Activated CD8-positive, alpha-beta memory T cell treated with anti-CD3 and anti-CD28 coated beads, Interleukin-2, amount 10 ng/mL, durations not matched to agents 7 days and 5 days (primary cell): ENCODE data around the gene KANK2. TPM values are rescaled to one million over a fixed set of nuclear protein-coding genes. Genes with fewer than 3 reads are reported as not detected.
A peak's percentile ranks its signal among the peaks of the same experiment; 100 is the strongest.

Experiments used
- ATAC-seq: fragments of 150-1000 bp; cut with Tn5 transposase; one replicate; pipeline ENCODE4 v1.10.0; 2021; ENCODE audit warnings: moderate library complexity
- CTCF ChIA-PET: fragments of 350-600 bp; sonication (Branson Sonifier 250); formaldehyde crosslinking; loops from one replicate; lab custom pipeline; 2021; ENCODE audit warnings: antibody characterized with exemption; lab: Charles Lee
- DNase-seq: peaks from one replicate; pipeline ENCODE4 v3.0.0-alpha.2; 2020
- H3K27ac Mint-ChIP-seq: one replicate; pipeline ENCODE4 v1.8.0; 2021; ENCODE audit warnings: mild to moderate bottlenecking, mixed read lengths
- H3K27me3 Mint-ChIP-seq: one replicate; pipeline ENCODE4 v1.8.0; 2021; ENCODE audit warnings: mixed read lengths
- H3K36me3 Mint-ChIP-seq: one replicate; pipeline ENCODE4 v1.8.0; 2021; ENCODE audit warnings: mild to moderate bottlenecking, mixed read lengths
- H3K4me1 Mint-ChIP-seq: one replicate; pipeline ENCODE4 v1.8.0; 2021; ENCODE audit warnings: mixed read lengths
- H3K4me3 Mint-ChIP-seq: one replicate; pipeline ENCODE4 v1.8.0; 2021; ENCODE audit warnings: mild to moderate bottlenecking, moderate library complexity, mixed read lengths
- H3K9me3 Mint-ChIP-seq: one replicate; pipeline ENCODE4 v1.8.0; 2022; ENCODE audit warnings: low read depth, mixed read lengths
- total RNA-seq, 2 experiments: library from RNA; stranded (reverse); gene quantifications; one replicate each; pipeline ENCODE4 v1.2.3, GENCODE V29; 2021

Gene KANK2
- total RNA-seq, 2 experiments from 2014 or later: 1.8 to 2.3 TPM

DNA sequence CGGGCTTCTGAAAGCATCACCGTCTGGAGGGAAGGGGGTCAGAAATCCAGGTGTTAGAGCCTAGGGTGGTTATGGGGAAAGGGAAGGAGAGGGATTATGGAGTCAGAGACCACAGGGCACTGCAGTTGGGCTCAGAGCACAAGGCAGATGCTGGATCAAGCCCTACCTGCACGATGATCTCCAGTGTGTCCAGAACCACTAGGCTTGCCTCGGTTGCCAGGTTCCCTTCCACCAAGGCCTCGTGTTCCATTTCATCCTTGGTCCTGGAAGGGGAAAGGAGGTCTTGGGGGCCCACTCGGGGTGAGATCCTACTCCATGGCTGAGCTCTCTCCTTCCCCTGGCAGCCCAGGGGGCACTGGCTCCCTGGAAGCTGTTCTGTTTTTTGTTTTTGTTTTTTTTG is 17.0 kb upstream of the KANK2 start:
- CTCF ChIA-PET: no interaction called here
- no peak overlapping the region for H3K27ac Mint-ChIP-seq
- no peak overlapping the region for H3K4me3 Mint-ChIP-seq
- H3K4me1 Mint-ChIP-seq: no peaks in the 10 kb centered on the region
- no peaks in the 10 kb centered on the region for H3K27me3 Mint-ChIP-seq
- peaks cover 8% of the 10 kb centered on the region for H3K9me3 Mint-ChIP-seq
- peaks cover 5% of the 10 kb centered on the region for H3K36me3 Mint-ChIP-seq
- ATAC-seq: no peak
- no peak for DNase-seq

DNA sequence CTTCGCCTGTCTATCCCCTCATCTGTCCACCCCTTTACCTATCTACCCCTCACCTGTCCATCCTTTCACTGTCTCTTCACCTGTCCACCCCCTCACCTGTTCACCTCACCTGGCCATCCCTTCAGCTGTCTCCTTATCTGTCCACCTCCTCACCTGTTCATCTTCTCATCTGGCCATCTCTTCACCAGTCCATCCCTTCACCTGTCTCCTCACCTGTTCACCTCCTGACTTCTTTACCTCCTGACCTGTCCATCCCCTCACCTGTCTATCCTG is 13.2 kb upstream of the KANK2 start:
- Mint-ChIP-seq H3K9me3 (peaks cover 8% of the 10 kb centered on the region), H3K36me3 (peaks cover 5% of the 10 kb centered on the region), H3K4me1 (no peaks in the 10 kb centered on the region), H3K4me3 (no peak overlapping the region), H3K27ac (no peak overlapping the region), H3K27me3 (peaks cover 3% of the 10 kb centered on the region)
- no peak for ATAC-seq
- CTCF ChIA-PET: no interaction called here
- no peak for DNase-seq

DNA sequence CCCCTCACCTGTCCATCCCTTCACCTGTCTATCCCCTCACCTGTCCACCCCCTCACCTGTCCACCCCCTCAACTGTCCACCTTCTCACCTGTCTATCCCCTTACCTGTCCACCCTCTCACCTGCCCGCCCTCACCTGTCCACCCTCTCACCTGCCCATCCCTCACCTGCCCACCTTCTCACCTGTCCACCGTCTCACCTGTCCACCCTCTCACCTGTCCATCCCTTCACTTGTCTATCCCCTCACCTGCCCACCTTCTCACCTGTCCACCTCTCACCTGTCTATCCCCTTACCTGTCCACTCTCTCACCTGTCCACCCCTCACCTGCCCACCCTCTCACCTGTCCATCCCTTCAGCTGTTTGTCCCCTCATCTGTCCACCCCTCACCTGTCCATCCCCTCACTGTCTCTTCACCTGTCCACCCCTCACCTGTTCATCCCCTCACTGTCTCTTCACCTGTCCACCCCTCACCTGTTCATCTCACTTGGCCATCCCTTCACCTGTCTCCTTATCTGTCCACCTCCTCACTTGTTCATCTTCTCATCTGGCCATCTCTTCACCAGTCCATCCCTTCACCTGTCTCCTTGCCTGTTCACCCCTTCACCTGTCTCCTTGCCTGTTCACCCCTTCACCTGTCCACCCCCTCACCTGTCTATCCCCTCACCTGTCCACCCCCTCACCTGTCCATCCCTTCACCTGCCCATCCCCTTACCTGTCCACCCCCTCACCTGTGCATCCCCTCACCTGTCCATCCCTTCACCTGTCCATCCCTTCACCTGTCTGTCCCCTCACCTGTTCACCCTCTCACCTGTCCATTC is 12.7 kb upstream of the KANK2 start:
- H3K4me3 Mint-ChIP-seq: no peak overlapping the region
- CTCF ChIA-PET: no interaction called here
- no peak overlapping the region for H3K27ac Mint-ChIP-seq
- H3K9me3 Mint-ChIP-seq: peaks cover 8% of the 10 kb centered on the region
- ATAC-seq (no peak), DNase-seq (no peak)
- H3K4me1 Mint-ChIP-seq: no peaks in the 10 kb centered on the region
- peaks cover 5% of the 10 kb centered on the region for H3K36me3 Mint-ChIP-seq
- peaks cover 3% of the 10 kb centered on the region for H3K27me3 Mint-ChIP-seq

DNA sequence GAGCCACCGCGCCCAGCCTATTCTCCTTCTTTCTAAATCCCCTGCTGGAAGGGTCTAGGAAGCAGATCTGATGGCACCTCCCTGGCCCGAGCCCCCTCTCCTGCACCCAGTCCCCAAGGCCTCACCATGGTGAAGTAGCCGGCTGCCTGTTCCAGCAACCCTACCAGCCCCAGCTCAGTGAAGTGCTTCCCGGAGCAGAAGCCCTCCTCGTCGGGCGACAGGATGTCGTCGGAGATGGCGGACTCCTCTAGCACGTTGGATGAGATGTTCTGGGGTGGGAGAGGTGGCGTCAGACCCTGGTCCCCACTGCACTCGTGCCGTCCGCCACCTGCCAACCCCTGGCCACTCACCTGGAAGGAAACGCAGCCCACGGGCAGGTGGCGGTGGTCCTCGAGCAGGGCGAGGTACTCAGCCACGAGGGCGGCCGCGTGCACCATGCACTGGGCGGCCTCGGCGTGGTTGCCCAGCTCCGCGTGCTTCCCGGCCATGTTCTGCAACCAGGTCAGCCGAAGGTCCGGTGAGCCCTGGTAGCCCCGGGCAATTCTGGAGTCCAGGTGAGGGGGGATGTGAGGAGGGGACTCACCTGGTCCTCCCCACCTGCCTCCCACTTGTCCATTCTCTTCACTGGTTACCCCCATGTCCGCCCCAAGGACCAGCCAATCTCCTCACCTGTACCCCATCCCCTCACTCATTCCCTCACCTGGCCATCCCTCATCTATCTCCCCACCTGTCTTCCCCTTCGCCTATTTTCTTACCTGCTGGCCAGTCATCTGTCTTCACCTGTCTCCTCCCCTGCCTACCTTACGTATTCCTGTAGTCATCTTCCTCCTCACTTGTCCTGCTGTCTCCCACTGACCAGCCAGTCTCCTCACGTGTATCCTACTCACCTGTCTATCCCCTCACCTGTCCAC is 11.5 kb upstream of the KANK2 start:
- CTCF ChIA-PET: interaction anchor here (0.7 to 1.9 kb wide), 2 partner anchors 79 to 272 kb away, joined by 4 read pairs; no protein-coding TSS in a partner anchor
- H3K27ac Mint-ChIP-seq: no peak overlapping the region
- H3K4me1 Mint-ChIP-seq: no peaks in the 10 kb centered on the region
- no peak overlapping the region for H3K4me3 Mint-ChIP-seq
- no peak for DNase-seq
- peak; percentile 37 for ATAC-seq
- H3K36me3 Mint-ChIP-seq: peaks cover 5% of the 10 kb centered on the region
- peaks cover 3% of the 10 kb centered on the region for H3K27me3 Mint-ChIP-seq
- peaks cover 8% of the 10 kb centered on the region for H3K9me3 Mint-ChIP-seq

DNA sequence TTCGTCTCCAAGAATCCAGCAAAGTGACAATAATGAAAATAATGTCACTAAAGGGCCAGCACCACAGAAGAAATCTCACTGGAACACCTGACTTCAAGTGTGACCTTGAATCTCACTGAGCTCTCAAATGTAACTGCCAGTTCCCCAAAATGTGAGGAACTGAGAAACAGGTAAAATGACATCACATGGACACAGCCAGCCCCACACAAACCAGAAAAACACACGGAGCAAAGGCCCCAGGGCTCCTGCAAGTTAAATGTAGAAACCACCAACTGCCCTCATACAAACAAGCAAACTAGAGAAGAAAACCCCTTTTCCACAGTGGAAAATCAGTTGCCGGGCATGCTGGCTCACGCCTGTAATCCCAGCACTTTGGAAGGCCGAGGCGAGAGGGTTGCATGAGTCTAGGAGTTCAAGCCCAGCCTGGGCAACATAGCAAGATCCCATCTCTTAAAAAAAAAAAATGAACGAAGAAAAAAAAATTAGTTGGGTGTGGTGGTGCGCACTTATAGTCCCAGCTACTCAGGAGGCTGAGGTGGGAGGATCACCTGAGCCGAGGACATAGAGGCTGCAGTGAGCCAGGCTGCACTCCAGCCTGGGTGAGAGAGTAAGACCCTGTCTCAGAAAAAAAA is 8.7 kb upstream of the KANK2 start:
- Mint-ChIP-seq H3K36me3 (peaks cover 3% of the 10 kb centered on the region), H3K27ac (no peak overlapping the region), H3K4me1 (no peaks in the 10 kb centered on the region), H3K27me3 (peaks cover 3% of the 10 kb centered on the region), H3K9me3 (peaks cover 6% of the 10 kb centered on the region), H3K4me3 (no peak overlapping the region)
- ATAC-seq (no peak), DNase-seq (no peak)
- CTCF ChIA-PET: interaction anchor here (0.6 kb wide), 1 partner anchor 177 kb away, joined by 3 read pairs; no protein-coding TSS in a partner anchor

DNA sequence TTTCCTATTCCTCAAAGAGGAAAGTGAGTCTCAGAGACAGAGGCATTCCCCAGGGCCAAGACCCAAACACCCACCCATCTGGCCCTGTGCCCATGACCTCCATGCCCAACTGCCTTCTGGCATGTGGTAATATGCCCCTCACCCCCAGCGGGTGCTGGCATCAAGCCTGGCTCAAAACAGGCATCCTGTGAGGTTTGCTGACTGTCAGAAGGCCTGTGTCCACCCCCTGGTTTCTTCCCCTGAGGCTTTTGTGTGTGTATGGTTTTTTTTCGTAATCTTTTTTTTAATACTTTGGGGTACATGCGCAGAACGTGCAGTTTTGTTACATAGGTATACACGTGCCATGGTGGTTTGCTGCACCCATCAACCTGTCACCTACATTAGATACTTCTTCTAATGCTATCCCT is 7.6 kb upstream of the KANK2 start:
- H3K9me3 Mint-ChIP-seq: no peaks in the 10 kb centered on the region
- CTCF ChIA-PET: interaction anchor here (0.6 kb wide), 1 partner anchor 186 kb away, joined by 3 read pairs; no protein-coding TSS in a partner anchor
- no peaks in the 10 kb centered on the region for H3K36me3 Mint-ChIP-seq
- H3K27ac Mint-ChIP-seq: no peak overlapping the region
- DNase-seq: no peak
- no peaks in the 10 kb centered on the region for H3K4me1 Mint-ChIP-seq
- no peak overlapping the region for H3K4me3 Mint-ChIP-seq
- ATAC-seq: no peak
- H3K27me3 Mint-ChIP-seq: peaks cover 3% of the 10 kb centered on the region

DNA sequence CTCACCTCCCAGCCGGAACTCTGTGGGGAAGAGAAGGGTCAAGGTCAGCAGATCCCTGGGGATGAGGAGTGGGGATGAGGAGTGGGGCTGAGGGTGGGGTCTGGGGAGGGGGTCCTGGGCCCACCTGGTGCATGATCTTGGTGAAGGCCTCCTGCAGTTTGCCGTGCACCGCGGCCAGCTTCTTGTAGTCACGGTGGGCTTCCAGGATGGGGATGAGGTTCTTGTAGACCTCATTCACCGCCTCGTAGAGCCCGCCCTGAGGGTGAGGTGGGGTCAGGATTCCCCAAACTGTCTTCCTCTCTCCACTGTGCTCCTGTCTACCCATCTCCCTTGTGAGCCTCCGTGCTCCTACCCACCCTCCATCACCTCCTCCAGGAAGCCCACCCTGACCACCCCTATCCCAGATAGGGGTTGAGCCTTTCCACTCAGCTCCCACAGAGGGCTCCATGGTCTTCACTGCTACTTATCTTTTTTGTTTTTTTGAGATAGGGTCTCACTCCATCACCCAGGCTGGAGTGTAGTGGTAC is 6.8 kb upstream of the KANK2 start:
- Mint-ChIP-seq H3K4me3 (no peak overlapping the region), H3K27ac (no peak overlapping the region), H3K4me1 (no peaks in the 10 kb centered on the region), H3K27me3 (peaks cover 6% of the 10 kb centered on the region), H3K36me3 (no peaks in the 10 kb centered on the region), H3K9me3 (no peaks in the 10 kb centered on the region)
- ATAC-seq: no peak
- CTCF ChIA-PET: interaction anchor here (1.2 kb wide), 1 partner anchor 66 kb away, joined by 4 read pairs; no protein-coding TSS in a partner anchor
- no peak for DNase-seq

DNA sequence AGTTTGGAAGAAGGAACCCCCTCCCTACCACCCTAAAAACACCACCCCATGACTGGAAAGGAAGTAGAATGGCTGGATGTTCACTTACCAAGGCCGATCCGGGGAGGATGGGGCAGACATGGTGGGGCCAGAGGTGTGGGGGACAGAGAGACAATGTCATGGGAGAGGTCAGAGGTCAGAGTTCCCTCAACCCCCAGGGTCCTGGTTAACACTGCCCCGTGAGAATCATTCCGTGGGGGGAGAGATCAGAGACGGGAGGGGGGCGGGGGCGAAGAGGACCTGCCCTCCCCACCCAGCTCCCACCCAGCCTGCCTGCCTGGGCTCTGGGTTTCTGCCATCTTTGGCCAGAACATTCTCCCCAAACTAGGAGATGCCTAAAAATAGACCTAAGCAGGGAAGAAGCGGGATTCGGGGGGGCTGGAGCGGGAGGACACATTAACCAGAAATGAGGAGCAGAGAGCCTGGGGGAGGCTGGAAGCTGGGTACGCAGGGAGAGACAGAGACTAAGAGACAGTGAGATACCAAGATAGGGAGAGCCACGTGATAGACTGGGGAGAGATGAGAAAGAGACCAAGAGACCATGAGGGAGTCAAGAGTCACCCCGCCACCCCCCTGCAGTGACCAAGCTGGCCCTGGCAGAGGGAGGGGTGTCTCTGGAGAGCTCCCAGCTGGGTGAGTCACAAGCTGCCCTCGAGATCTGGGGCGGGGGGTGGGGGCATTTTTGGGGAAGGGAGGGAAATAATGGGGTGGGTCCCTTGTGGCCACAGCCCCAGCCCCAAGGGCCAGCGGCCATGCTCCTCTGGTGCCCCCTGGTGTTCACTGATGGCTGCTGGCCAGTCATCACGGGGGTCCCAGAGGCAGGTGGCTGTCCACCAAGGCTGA is 6.1 kb upstream of the KANK2 start:
- H3K9me3 Mint-ChIP-seq: no peaks in the 10 kb centered on the region
- peak; percentile 10 for ATAC-seq
- H3K36me3 Mint-ChIP-seq: no peaks in the 10 kb centered on the region
- no peak for DNase-seq
- no peak overlapping the region for H3K27ac Mint-ChIP-seq
- no peak overlapping the region for H3K4me3 Mint-ChIP-seq
- CTCF ChIA-PET: interaction anchor here (1.2 kb wide), 1 partner anchor 65 kb away, joined by 4 read pairs; no protein-coding TSS in a partner anchor
- no peaks in the 10 kb centered on the region for H3K4me1 Mint-ChIP-seq
- H3K27me3 Mint-ChIP-seq: peaks cover 6% of the 10 kb centered on the region

DNA sequence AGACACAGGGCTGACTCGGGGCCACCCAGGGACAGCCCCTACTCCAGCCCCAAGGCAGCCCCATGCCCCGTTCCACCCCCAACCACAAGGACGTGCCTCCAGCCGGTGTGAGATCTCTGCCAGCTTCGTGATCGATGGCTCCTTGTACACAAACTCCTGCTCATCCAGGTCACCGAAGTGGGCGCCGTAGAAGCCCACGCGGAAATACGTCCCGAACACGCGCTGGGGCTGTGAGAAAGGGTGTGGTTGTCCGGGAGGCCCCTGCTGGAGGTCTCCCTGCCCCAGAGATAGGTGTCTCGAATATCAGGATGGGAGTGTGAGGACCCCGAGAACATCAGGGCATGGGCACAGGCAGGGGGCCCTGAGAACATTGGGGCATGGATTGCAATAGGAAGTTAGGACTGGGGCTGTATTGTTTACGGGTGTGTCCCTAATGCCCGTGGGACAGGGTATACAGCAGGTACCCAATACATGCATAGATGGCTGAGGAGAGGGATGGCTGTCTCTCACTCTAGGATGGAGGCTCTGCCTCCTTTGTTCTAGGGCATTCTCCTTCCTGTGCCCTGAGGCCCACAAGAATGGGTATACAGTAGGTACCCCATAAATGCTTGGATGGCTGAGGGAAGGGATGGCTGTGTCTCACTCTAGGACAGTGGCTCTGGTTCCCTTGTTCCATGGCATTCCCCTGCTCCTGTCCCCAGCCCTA is 5.3 kb upstream of the KANK2 start:
- ATAC-seq (no peak), DNase-seq (no peak)
- Mint-ChIP-seq H3K36me3 (no peaks in the 10 kb centered on the region), H3K4me1 (peaks cover 2% of the 10 kb centered on the region), H3K27ac (no peak overlapping the region), H3K27me3 (peaks cover 9% of the 10 kb centered on the region), H3K4me3 (no peak overlapping the region), H3K9me3 (no peaks in the 10 kb centered on the region)
- CTCF ChIA-PET: interaction anchor here (1.2 kb wide), 1 partner anchor 64 kb away, joined by 4 read pairs; no protein-coding TSS in a partner anchor

DNA sequence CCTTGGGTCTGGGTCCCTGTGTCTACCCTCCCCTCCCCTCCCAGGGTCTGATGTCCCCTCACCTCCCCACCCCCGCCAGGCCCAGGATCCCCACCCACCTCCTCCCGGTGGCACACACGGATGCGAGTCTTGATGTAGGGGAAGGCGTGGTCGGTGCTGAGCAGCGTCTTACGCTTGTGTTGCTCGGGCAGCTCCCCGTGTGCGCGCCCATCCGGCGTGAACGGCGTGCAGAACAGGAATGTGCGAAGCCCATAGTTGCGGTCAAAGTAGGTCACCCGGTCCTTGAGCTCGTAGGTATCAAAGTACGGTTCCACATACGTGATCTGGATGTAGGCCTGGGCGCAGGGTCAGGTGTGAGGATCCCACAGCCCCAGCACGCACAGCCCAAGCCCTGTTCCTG is 4.4 kb upstream of the KANK2 start:
- H3K9me3 Mint-ChIP-seq: no peaks in the 10 kb centered on the region
- CTCF ChIA-PET: no interaction called here
- H3K4me3 Mint-ChIP-seq: no peak overlapping the region
- no peak for DNase-seq
- H3K27me3 Mint-ChIP-seq: peaks cover 9% of the 10 kb centered on the region
- peaks cover 5% of the 10 kb centered on the region for H3K4me1 Mint-ChIP-seq
- no peak for ATAC-seq
- H3K36me3 Mint-ChIP-seq: no peaks in the 10 kb centered on the region
- H3K27ac Mint-ChIP-seq: no peak overlapping the region

DNA sequence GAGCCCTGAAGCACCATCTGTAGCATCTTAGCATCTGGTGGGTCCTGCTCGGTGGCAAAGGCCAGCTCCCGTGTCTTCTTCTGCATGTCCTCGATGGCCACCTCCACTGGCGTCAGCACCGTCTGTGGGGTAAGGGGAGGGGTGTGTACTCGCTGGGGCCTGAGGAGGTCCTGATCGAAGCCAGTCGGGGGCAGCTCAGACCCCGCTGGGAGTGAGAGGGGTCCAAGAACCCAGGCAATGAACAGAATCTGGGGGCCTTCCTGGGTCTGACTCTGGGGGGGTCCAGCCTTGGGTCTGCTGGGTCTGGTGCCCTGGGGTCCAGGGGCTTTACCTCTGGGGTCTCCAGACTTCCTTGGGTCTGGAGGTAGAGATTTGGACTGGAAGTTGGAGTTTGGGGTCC is 3.6 kb upstream of the KANK2 start:
- CTCF ChIA-PET: no interaction called here
- H3K27ac Mint-ChIP-seq: no peak overlapping the region
- DNase-seq: no peak
- peaks cover 14% of the 10 kb centered on the region for H3K27me3 Mint-ChIP-seq
- peaks cover 5% of the 10 kb centered on the region for H3K4me1 Mint-ChIP-seq
- H3K9me3 Mint-ChIP-seq: no peaks in the 10 kb centered on the region
- no peak for ATAC-seq
- no peak overlapping the region for H3K4me3 Mint-ChIP-seq
- no peaks in the 10 kb centered on the region for H3K36me3 Mint-ChIP-seq

DNA sequence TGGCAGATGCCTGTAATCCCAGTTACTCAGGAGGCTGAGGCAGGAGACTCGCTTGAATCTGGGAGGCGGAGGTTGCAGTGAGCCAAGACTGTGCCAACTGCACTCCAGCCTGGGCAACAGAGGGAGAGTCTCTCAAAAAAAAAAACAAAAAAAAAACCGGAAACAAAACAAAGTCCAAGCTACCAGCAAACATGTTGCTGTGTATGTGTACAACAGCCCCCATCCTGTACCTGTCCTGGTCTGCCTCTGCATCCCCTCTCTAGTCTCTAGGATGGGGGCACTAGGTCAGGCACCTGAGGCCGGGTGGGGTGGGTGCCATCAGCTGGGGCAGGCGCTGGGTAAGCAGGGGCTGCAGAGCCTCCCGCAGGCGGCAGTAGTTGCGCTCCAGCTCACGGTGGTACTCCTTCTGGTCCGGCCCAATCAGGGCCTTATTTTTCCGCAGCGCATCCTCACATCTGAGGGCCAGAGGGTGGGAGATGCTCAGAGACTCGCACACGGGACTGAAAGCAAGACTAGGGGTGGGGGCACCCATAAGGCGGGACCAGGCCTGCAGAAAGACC is 2.8 kb upstream of the KANK2 start:
- CTCF ChIA-PET: no interaction called here
- DNase-seq (no peak), ATAC-seq (no peak)
- Mint-ChIP-seq H3K4me1 (peaks cover 9% of the 10 kb centered on the region), H3K27ac (no peak overlapping the region), H3K9me3 (no peaks in the 10 kb centered on the region), H3K4me3 (no peak overlapping the region), H3K27me3 (peaks cover 17% of the 10 kb centered on the region), H3K36me3 (no peaks in the 10 kb centered on the region)
